IMR-90 (cell line): ENCODE results near the gene ADAMTS12. TPM values are rescaled to one million over a fixed set of nuclear protein-coding genes. Genes with fewer than 3 reads are reported as not detected.
"Not testable (repeated sequence)": the region's sequence is repeated elsewhere in the genome, so short reads cannot be mapped to it uniquely, and the experiment has no call there.

ENCODE experiments used
- ATAC-seq: fragments of 200-7000 bp; cut with Tn5 transposase; 2 replicates; pipeline ENCODE4 v1.9.1; 2020; ENCODE audit warnings: low read depth, mild to moderate bottlenecking, moderate library complexity
- BruUV-seq: library from RNA; stranded (reverse); fragments of 400-500 nt; replicated peaks from 2 replicates; lab custom pipeline; 2021; lab: Mats Ljungman, UMichigan
- CTCF ChIA-PET: fragments of 300-600 bp; formaldehyde crosslinking; extraction: SDS; loops from one replicate; lab custom pipeline; 2021; ENCODE audit warnings: antibody characterized with exemption; lab: Yijun Ruan, JAX
- POLR2A ChIA-PET: fragments of 300-600 bp; sonication (Branson Sonifier 250); formaldehyde crosslinking; loops from one replicate; lab custom pipeline; 2022; ENCODE audit warnings: antibody characterized with exemption; ENCODE audit not compliant: unreplicated experiment; lab: Charles Lee
- DNase-seq: peaks from one replicate; pipeline ENCODE4 v3.0.0; 2013
- H2AFZ ChIP-seq: replicated peaks from 2 replicates; pipeline ENCODE3; 2013; ENCODE audit warnings: low read length, mild to moderate bottlenecking; ENCODE audit not compliant: poor library complexity
- H2AK5ac ChIP-seq: 2 replicates; pipeline ENCODE4 v1.6.1; 2013; ENCODE audit warnings: low read depth, low read length, inconsistent platforms
- H2AK9ac ChIP-seq: replicated peaks from 2 replicates; pipeline ENCODE3; 2013; ENCODE audit warnings: mild to moderate bottlenecking, low read depth, low read length, moderate library complexity; ENCODE audit not compliant: poor library complexity
- H2BK120ac ChIP-seq: 2 replicates; pipeline ENCODE4 v1.6.1; 2013; ENCODE audit warnings: low read depth, low read length, inconsistent platforms
- H2BK15ac ChIP-seq: 3 replicates; pipeline ENCODE4 v1.6.1; 2013; ENCODE audit warnings: low read depth, low read length, inconsistent platforms
- H2BK20ac ChIP-seq: 2 replicates; pipeline ENCODE4 v1.6.1; 2013; ENCODE audit warnings: low read depth, mild to moderate bottlenecking, inconsistent platforms, low read length, moderate library complexity
- H2BK5ac ChIP-seq: 2 replicates; pipeline ENCODE4 v1.6.1; 2013; ENCODE audit warnings: mild to moderate bottlenecking, low read depth, low read length, inconsistent platforms; ENCODE audit not compliant: poor library complexity, severe bottlenecking
- H3K14ac ChIP-seq: replicated peaks from 2 replicates; pipeline ENCODE4 v1.6.1; 2013; ENCODE audit warnings: low read depth, low read length, inconsistent platforms
- H3K18ac ChIP-seq: 2 replicates; pipeline ENCODE4 v1.6.1; 2013; ENCODE audit warnings: low read depth, low read length, control low read depth
- H3K23ac ChIP-seq: 2 replicates; pipeline ENCODE4 v1.6.1; 2013; ENCODE audit warnings: low read depth, low read length, inconsistent platforms
- H3K27ac ChIP-seq: 2 replicates; pipeline ENCODE4 v1.5.1; 2013; ENCODE audit warnings: mild to moderate bottlenecking, control low read depth, low read length; ENCODE audit not compliant: insufficient read depth
- H3K27me3 ChIP-seq: 2 replicates; pipeline ENCODE4 v1.6.1; 2013; ENCODE audit warnings: low read length; ENCODE audit not compliant: control insufficient read depth, insufficient read depth
- H3K36me3 ChIP-seq: 2 replicates; pipeline ENCODE4 v1.6.1; 2013; ENCODE audit warnings: low read length, mixed read lengths; ENCODE audit not compliant: control insufficient read depth, insufficient read depth
- H3K4ac ChIP-seq: 2 replicates; pipeline ENCODE4 v1.6.1; 2013; ENCODE audit warnings: low read depth, low read length, inconsistent platforms
- H3K4me1 ChIP-seq: 2 replicates; pipeline ENCODE4 v1.6.1; 2013; ENCODE audit warnings: low read length, mixed read lengths; ENCODE audit not compliant: control insufficient read depth, insufficient read depth
- H3K4me2 ChIP-seq: 2 replicates; pipeline ENCODE4 v1.6.1; 2013; ENCODE audit warnings: low read depth, mild to moderate bottlenecking, control low read depth, low read length, moderate library complexity
- H3K4me3 ChIP-seq: 2 replicates; pipeline ENCODE4 v1.5.1; 2013; ENCODE audit warnings: low read depth, mild to moderate bottlenecking, control low read depth, low read length, moderate library complexity; ENCODE audit not compliant: insufficient read depth
- H3K56ac ChIP-seq: 2 replicates; pipeline ENCODE4 v1.6.1; 2013; ENCODE audit warnings: low read length, inconsistent platforms; ENCODE audit not compliant: insufficient read depth; ENCODE audit errors: extremely low read depth
- H3K79me1 ChIP-seq, 2 experiments: 2 replicates each; pipeline ENCODE4 v1.6.1; 2013; ENCODE audit warnings: low read length in 2 of 2, inconsistent platforms in 1 of 2, low read depth in 1 of 2
- H3K9ac ChIP-seq: 2 replicates; pipeline ENCODE4 v1.6.1; 2013; ENCODE audit warnings: low read depth, low read length, control low read depth
- H3K9me1 ChIP-seq: 2 replicates; pipeline ENCODE4 v1.6.1; 2013; ENCODE audit warnings: low read length, inconsistent platforms; ENCODE audit not compliant: insufficient read depth
- H3K9me3 ChIP-seq: 2 replicates; pipeline ENCODE4 v1.6.1; 2013; ENCODE audit warnings: low read length; ENCODE audit not compliant: control insufficient read depth, insufficient read depth
- H4K20me1 ChIP-seq: 2 replicates; pipeline ENCODE4 v1.6.1; 2013; ENCODE audit warnings: low read length, inconsistent platforms; ENCODE audit not compliant: insufficient read depth
- H4K5ac ChIP-seq: 2 replicates; pipeline ENCODE4 v1.6.1; 2013; ENCODE audit warnings: mild to moderate bottlenecking, low read depth, low read length, control low read depth
- H4K8ac ChIP-seq, 2 experiments: 2 replicates each; pipeline ENCODE4 v1.6.1; 2013; ENCODE audit warnings: low read depth in 2 of 2, low read length in 2 of 2, control low read depth in 1 of 2, inconsistent platforms in 1 of 2
- H4K91ac ChIP-seq: 2 replicates; pipeline ENCODE4 v1.6.1; 2013; ENCODE audit warnings: low read depth, low read length, inconsistent platforms; ENCODE audit not compliant: insufficient read depth
- RCOR1 ChIP-seq: IDR thresholded peaks from 2 replicates; pipeline ENCODE4 v1.6.1; 2012; ENCODE audit warnings: mild to moderate bottlenecking, low read length, improper control_type of control experiment; ENCODE audit not compliant: insufficient replicate concordance
- SMC3 ChIP-seq: fragments of 150-350 bp; IDR thresholded peaks from 2 replicates; pipeline ENCODE4 v1.6.1; 2016; ENCODE audit warnings: low read depth, mild to moderate bottlenecking, antibody characterized with exemption, low read length, moderate library complexity
- WGBS, 2 experiments: methylation state at CpG; one replicate each; pipeline versions ENCODE4 v1.1.5 to v1.1.7; 2013; ENCODE audit warnings: missing lambda C conversion rate in 2 of 2; ENCODE audit not compliant: insufficient read length in 1 of 2; ENCODE audit errors: extremely low coverage in 2 of 2; 5-methylcytosine and 5-hydroxymethylcytosine counted together
- dilution Hi-C: fragments of 300-500 bp; cut with HindIII; formaldehyde crosslinking; loops from one replicate; pipeline ENCODE4 v1.14.3; 2018; ENCODE audit warnings: low sequenced_read_pairs; ENCODE audit not compliant: unreplicated experiment
- in situ Hi-C: fragments of 300-500 bp; cut with MboI; formaldehyde crosslinking; loops from 3 replicates; pipeline ENCODE4 v1.14.3; 2019; ENCODE audit warnings: low sequenced_read_pairs, inconsistent platforms, mixed read lengths
- intact Hi-C: fragments of 100-400 bp; cut with micrococcal nuclease; formaldehyde crosslinking; loops from 2 replicates; pipeline ENCODE4 v1.10.0; 2022
- polyA plus RNA-seq, 3 experiments: library from polyadenylated mRNA; depleted of rRNA; stranded (reverse); fragments of >200 nt; gene quantifications; 2 replicates each; pipeline ENCODE4 v1.2.3, GENCODE V29; 2012; ENCODE audit warnings: low replicate concordance in 1 of 3
- total RNA-seq: library from RNA; depleted of rRNA; stranded (reverse); fragments of >200 nt; gene quantifications from 2 replicates; pipeline ENCODE4 v1.2.3, GENCODE V29; 2012

Gene ADAMTS12
- total and polyA plus RNA-seq, 2 of the 4 experiments (the other 2 are of a cell fraction) = 27.3 to 51.3 TPM

DNA sequence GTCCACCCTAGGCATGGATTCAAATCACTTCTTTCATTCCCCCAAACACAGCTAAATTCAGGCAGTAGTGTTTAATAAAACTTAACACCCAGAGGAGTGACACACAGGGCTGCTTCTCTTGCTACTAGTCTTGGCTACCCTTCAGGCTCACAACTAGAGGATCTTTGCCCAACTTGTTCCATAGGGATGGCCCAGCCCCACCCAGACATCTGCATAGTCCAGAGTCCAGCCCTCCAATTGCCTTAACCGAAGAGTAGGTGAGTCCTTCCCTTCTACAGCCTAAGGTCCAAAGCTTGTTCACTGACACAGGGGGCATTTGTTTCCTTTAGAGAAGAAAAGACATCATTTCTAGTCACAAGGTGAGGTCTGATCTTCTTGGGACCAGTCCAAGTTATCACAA, 29.2 kb upstream of the ADAMTS12 start:
- no peaks in the 10 kb centered on the region for H3K9me1 ChIP-seq
- intact Hi-C loops = no loop called here
- H2BK20ac ChIP-seq = no peak overlapping the region
- H2AFZ ChIP-seq = no peak overlapping the region
- in situ Hi-C loops = no loop called here
- no peak overlapping the region for H3K9ac ChIP-seq
- no peak overlapping the region for H3K56ac ChIP-seq
- dilution Hi-C loops = no loop called here
- peaks cover 22% of the 10 kb centered on the region for H3K27me3 ChIP-seq
- TF ChIP-seq SMC3 = no peak
- TF ChIP-seq RCOR1 = no peak
- no peak overlapping the region for H2AK9ac ChIP-seq
- peaks cover 6% of the 10 kb centered on the region; the same call in 1 of the 2 replicates for H3K9me3 ChIP-seq
- H3K36me3 ChIP-seq = no peaks in the 10 kb centered on the region
- H3K14ac ChIP-seq = no peak overlapping the region
- H3K18ac ChIP-seq = no peak overlapping the region
- H3K4ac ChIP-seq = no peak overlapping the region
- H4K5ac ChIP-seq = no peak overlapping the region
- ATAC-seq (no peak), DNase-seq (no peak)
- H2AK5ac ChIP-seq = no peak overlapping the region
- no peak overlapping the region for H3K27ac ChIP-seq
- BruUV-seq = no TSS peak
- no peak overlapping the region for H4K8ac ChIP-seq
- no peak overlapping the region for H2BK5ac ChIP-seq
- H3K4me2 ChIP-seq = no peak overlapping the region
- CTCF ChIA-PET = interaction anchor here (0.5 kb wide), 1 partner anchor 16 kb away, joined by 3 read pairs; no protein-coding TSS in a partner anchor
- no peak overlapping the region for H2BK120ac ChIP-seq
- WGBS, 2 experiments = no CpG with 5 or more reads among the region's 1 CpG
- H4K91ac ChIP-seq = no peak overlapping the region
- no peaks in the 10 kb centered on the region for H3K79me1 ChIP-seq
- no peaks in the 10 kb centered on the region for H3K4me1 ChIP-seq
- H2BK15ac ChIP-seq = no peak overlapping the region
- no peak overlapping the region for H3K4me3 ChIP-seq
- H4K20me1 ChIP-seq = no peaks in the 10 kb centered on the region
- POLR2A ChIA-PET = no interaction called here
- H3K23ac ChIP-seq = no peak overlapping the region

DNA sequence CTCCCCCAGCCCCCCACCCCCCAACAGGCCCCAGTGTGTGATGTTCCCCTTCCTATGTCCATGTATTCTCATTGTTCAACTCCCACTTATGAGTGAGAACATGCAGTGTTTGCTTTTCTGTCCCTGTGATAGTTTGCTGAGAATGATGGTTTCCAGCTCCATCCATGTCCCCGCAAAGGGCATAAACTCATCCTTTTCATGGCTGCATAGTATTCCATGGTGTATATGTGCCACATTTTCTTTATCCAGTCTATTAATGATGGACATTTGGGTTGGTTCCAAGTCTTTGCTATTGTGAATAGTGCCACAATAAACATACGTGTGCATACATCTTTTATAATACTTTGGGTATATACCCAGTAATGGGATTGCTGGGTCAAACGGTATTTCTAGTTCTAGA, 23.1 kb upstream of the ADAMTS12 start:
- BruUV-seq, H2BK20ac ChIP-seq, H3K14ac ChIP-seq, H4K91ac ChIP-seq, H3K56ac ChIP-seq, DNase-seq, H3K79me1 ChIP-seq, H3K4ac ChIP-seq, H3K9me1 ChIP-seq, CTCF ChIA-PET, POLR2A ChIA-PET, H4K8ac ChIP-seq, intact Hi-C loops, H3K4me2 ChIP-seq, H2AK9ac ChIP-seq, H3K36me3 ChIP-seq, dilution Hi-C loops, H3K4me3 ChIP-seq, H2BK120ac ChIP-seq, H3K23ac ChIP-seq, H3K4me1 ChIP-seq, ATAC-seq, H2BK15ac ChIP-seq, H4K20me1 ChIP-seq, H2BK5ac ChIP-seq, H2AK5ac ChIP-seq, in situ Hi-C loops, H3K27ac ChIP-seq, H2AFZ ChIP-seq, H3K9ac ChIP-seq, H3K9me3 ChIP-seq, H4K5ac ChIP-seq, H3K18ac ChIP-seq: not testable (repeated sequence)
- H3K27me3 ChIP-seq = peaks cover 11% of the 10 kb centered on the region
- WGBS, 2 experiments = no CpG with 5 or more reads among the region's 3 CpGs
